ENCODE results near the gene NHP2.

The NHP2 gene

GRCh38 chr5:178123094-178123965 is 30.4 kb downstream of the NHP2 start:
- no peaks in the 10 kb centered on the region for H3K9me3 ChIP-seq (ENCODE audit: severe bottlenecking)
- H3K36me3 ChIP-seq (ENCODE audit: low read depth): no peaks in the 10 kb centered on the region
- peaks cover 5% of the 10 kb centered on the region for H3K4me1 ChIP-seq (ENCODE audit: insufficient read depth, poor library complexity, severe bottlenecking)
- no peaks in the 10 kb centered on the region for H3K27me3 ChIP-seq (ENCODE audit: insufficient read depth, poor library complexity, severe bottlenecking)
- TF ChIP-seq CTCF (IDR thresholded peaks at IDR 0.05; ENCODE audit: poor library complexity, severe bottlenecking): no peak
- DNase-seq (ENCODE audit: low spot score): peak; percentile 61
- peak; percentile 66 for ATAC-seq (ENCODE audit: low read depth)
- no peak overlapping the region for H3K27ac ChIP-seq (ENCODE audit: poor library complexity, severe bottlenecking)
- H3K4me3 ChIP-seq (ENCODE audit: severe bottlenecking): no peak overlapping the region

- peaks cover 5% of the 10 kb centered on the region for H3K4me1 ChIP-seq (ENCODE audit: insufficient read depth, poor library complexity, severe bottlenecking)
- DNase-seq (ENCODE audit: low spot score): no peak
- H3K4me3 ChIP-seq (ENCODE audit: severe bottlenecking): no peak overlapping the region
- H3K27ac ChIP-seq (ENCODE audit: poor library complexity, severe bottlenecking): no peak overlapping the region
- no peak for ATAC-seq (ENCODE audit: low read depth)
- H3K27me3 ChIP-seq (ENCODE audit: insufficient read depth, poor library complexity, severe bottlenecking): no peaks in the 10 kb centered on the region
- no peaks in the 10 kb centered on the region for H3K36me3 ChIP-seq (ENCODE audit: low read depth)
- H3K9me3 ChIP-seq (ENCODE audit: severe bottlenecking): no peaks in the 10 kb centered on the region
- no peak for TF ChIP-seq CTCF (IDR thresholded peaks at IDR 0.05; ENCODE audit: poor library complexity, severe bottlenecking)
These were observed 31.3 kb downstream of the NHP2 start for GRCh38 chr5:178122346-178122745.

- H3K27ac ChIP-seq (ENCODE audit: poor library complexity, severe bottlenecking): no peak overlapping the region
- peak; percentile 78 for DNase-seq (ENCODE audit: low spot score)
- H3K4me3 ChIP-seq (ENCODE audit: severe bottlenecking): no peak overlapping the region
- H3K36me3 ChIP-seq (ENCODE audit: low read depth): no peaks in the 10 kb centered on the region
- TF ChIP-seq CTCF (IDR thresholded peaks at IDR 0.05; ENCODE audit: poor library complexity, severe bottlenecking): no peak
- no peak for ATAC-seq (ENCODE audit: low read depth)
- H3K9me3 ChIP-seq (ENCODE audit: severe bottlenecking): no peaks in the 10 kb centered on the region
- H3K4me1 ChIP-seq (ENCODE audit: insufficient read depth, poor library complexity, severe bottlenecking): peaks cover 5% of the 10 kb centered on the region
- H3K27me3 ChIP-seq (ENCODE audit: insufficient read depth, poor library complexity, severe bottlenecking): no peaks in the 10 kb centered on the region
These were observed 32.1 kb downstream of the NHP2 start for GRCh38 chr5:178121391-178122276.

- no peak overlapping the region for H3K4me3 ChIP-seq (ENCODE audit: severe bottlenecking)
- peaks cover 5% of the 10 kb centered on the region for H3K4me1 ChIP-seq (ENCODE audit: insufficient read depth, poor library complexity, severe bottlenecking)
- no peaks in the 10 kb centered on the region for H3K36me3 ChIP-seq (ENCODE audit: low read depth)
- peak; percentile 49 for ATAC-seq (ENCODE audit: low read depth)
- TF ChIP-seq CTCF (IDR thresholded peaks at IDR 0.05; ENCODE audit: poor library complexity, severe bottlenecking): peak; percentile 45
- H3K27ac ChIP-seq (ENCODE audit: poor library complexity, severe bottlenecking): no peak overlapping the region
- H3K27me3 ChIP-seq (ENCODE audit: insufficient read depth, poor library complexity, severe bottlenecking): no peaks in the 10 kb centered on the region
- peak; percentile 78 for DNase-seq (ENCODE audit: low spot score)
- H3K9me3 ChIP-seq (ENCODE audit: severe bottlenecking): no peaks in the 10 kb centered on the region
These were observed 32.9 kb downstream of the NHP2 start for GRCh38 chr5:178120607-178121357.

All from RWPE2 (cell line).